Measurements from ENCODE around the gene PIGU.

The PIGU gene

GRCh38 chr20:34562641-34563040 is 114.3 kb downstream of the PIGU start:
- ChIA-PET CTCF (interaction anchor here (0.5 to 1.8 kb wide), 13 partner anchors 8 to 802 kb away, joined by 3 to 6 read pairs (median 4); no protein-coding TSS in a partner anchor), POLR2A (interaction anchor here (0.5 kb wide), 1 partner anchor 703 kb away, joined by 3 read pairs; no protein-coding TSS in a partner anchor)
- peaks cover 0 to 4% of the 10 kb centered on the region in 2 experiments; a peak in 2 of 3 replicates for H3K36me3 ChIP-seq (ENCODE audit: control insufficient read depth in 2 of 2, insufficient read depth in 1 of 2, low read length in 2 of 2)
- no peak overlapping the region for H3K27ac ChIP-seq (ENCODE audit: extremely low read depth, low read depth, low read length)
- no peaks in the 10 kb centered on the region for H3K4me1 ChIP-seq (ENCODE audit: control insufficient read depth, insufficient read depth, low read length)
- no peaks in the 10 kb centered on the region for H3K9me3 ChIP-seq (ENCODE audit: control insufficient read depth, insufficient read depth, low read depth, low read length)
- no peak overlapping the region for H3K4me3 ChIP-seq (ENCODE audit: low read depth, low read length)
- no peak for TF ChIP-seq ZNF596 (tag by site-specific recombination; IDR thresholded peaks at IDR 0.05)
- TF ChIP-seq ZNF132 (tag by site-specific recombination; IDR thresholded peaks at IDR 0.05; ENCODE audit: borderline replicate concordance), result no peak
- TF ChIP-seq KLF16 (tag by site-specific recombination; IDR thresholded peaks at IDR 0.05), result no peak
- TF ChIP-seq, protein P1, sequence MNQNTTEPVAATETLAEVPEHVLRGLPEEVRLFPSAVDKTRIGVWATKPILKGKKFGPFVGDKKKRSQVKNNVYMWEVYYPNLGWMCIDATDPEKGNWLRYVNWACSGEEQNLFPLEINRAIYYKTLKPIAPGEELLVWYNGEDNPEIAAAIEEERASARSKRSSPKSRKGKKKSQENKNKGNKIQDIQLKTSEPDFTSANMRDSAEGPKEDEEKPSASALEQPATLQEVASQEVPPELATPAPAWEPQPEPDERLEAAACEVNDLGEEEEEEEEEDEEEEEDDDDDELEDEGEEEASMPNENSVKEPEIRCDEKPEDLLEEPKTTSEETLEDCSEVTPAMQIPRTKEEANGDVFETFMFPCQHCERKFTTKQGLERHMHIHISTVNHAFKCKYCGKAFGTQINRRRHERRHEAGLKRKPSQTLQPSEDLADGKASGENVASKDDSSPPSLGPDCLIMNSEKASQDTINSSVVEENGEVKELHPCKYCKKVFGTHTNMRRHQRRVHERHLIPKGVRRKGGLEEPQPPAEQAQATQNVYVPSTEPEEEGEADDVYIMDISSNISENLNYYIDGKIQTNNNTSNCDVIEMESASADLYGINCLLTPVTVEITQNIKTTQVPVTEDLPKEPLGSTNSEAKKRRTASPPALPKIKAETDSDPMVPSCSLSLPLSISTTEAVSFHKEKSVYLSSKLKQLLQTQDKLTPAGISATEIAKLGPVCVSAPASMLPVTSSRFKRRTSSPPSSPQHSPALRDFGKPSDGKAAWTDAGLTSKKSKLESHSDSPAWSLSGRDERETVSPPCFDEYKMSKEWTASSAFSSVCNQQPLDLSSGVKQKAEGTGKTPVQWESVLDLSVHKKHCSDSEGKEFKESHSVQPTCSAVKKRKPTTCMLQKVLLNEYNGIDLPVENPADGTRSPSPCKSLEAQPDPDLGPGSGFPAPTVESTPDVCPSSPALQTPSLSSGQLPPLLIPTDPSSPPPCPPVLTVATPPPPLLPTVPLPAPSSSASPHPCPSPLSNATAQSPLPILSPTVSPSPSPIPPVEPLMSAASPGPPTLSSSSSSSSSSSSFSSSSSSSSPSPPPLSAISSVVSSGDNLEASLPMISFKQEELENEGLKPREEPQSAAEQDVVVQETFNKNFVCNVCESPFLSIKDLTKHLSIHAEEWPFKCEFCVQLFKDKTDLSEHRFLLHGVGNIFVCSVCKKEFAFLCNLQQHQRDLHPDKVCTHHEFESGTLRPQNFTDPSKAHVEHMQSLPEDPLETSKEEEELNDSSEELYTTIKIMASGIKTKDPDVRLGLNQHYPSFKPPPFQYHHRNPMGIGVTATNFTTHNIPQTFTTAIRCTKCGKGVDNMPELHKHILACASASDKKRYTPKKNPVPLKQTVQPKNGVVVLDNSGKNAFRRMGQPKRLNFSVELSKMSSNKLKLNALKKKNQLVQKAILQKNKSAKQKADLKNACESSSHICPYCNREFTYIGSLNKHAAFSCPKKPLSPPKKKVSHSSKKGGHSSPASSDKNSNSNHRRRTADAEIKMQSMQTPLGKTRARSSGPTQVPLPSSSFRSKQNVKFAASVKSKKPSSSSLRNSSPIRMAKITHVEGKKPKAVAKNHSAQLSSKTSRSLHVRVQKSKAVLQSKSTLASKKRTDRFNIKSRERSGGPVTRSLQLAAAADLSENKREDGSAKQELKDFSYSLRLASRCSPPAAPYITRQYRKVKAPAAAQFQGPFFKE (tag by site-specific recombination; IDR thresholded peaks at IDR 0.05; ENCODE audit: borderline replicate concordance), result no peak
- no peak for TF ChIP-seq ZNF202 (tag by site-specific recombination; IDR thresholded peaks at IDR 0.05; ENCODE audit: borderline replicate concordance)
- no peak for TF ChIP-seq ZNF148 (tag by site-specific recombination; IDR thresholded peaks at IDR 0.05; ENCODE audit: borderline replicate concordance)
- TF ChIP-seq ZNF561 (tag by site-specific recombination; IDR thresholded peaks at IDR 0.05; ENCODE audit: borderline replicate concordance), result no peak
- no peak for TF ChIP-seq GLI2 (tag by site-specific recombination; IDR thresholded peaks at IDR 0.05; ENCODE audit: borderline replicate concordance, low read depth)
- TF ChIP-seq ZNF704 (tag by site-specific recombination; IDR thresholded peaks at IDR 0.05), result no peak
- no peak for TF ChIP-seq ZNF292 (tag by site-specific recombination; IDR thresholded peaks at IDR 0.05; ENCODE audit: borderline replicate concordance, low read depth)
- TF ChIP-seq EGR2 (tag by site-specific recombination; IDR thresholded peaks at IDR 0.05; ENCODE audit: low read depth), result no peak
- TF ChIP-seq ZNF366 (tag by site-specific recombination; conservative IDR thresholded peaks at IDR 0.05), result no peak
- TF ChIP-seq ZNF768 (tag by site-specific recombination; IDR thresholded peaks at IDR 0.05), result no peak
- TF ChIP-seq ZNF214 (tag by site-specific recombination; IDR thresholded peaks at IDR 0.05; ENCODE audit: borderline replicate concordance), result no peak
- TF ChIP-seq PRDM1 (tag by site-specific recombination; IDR thresholded peaks at IDR 0.05), result no peak
- TF ChIP-seq KLF8 (tag by site-specific recombination; IDR thresholded peaks at IDR 0.05), result no peak

Data from HEK293 (cell line).